ENCODE results near the gene CAPN12. TPM values are rescaled to one million over a fixed set of nuclear protein-coding genes. Genes with fewer than 3 reads are reported as not detected.

The CAPN12 gene
- total and polyA plus RNA-seq, 10 of the 15 experiments (the other 5 are each of a cell fraction or from before 2014, with no cell fraction given), result 0.64 to 4.6 (median 2.0) TPM

GRCh38 chr19:38736413-38737280 lies 7.6 kb downstream of the CAPN12 start:
- Histone ChIP-seq H4K20me1 (ENCODE audit: control insufficient read depth, insufficient read depth) (no peaks in the 10 kb centered on the region), H3K79me2 (ENCODE audit: control insufficient read depth, insufficient read depth, low read length) (no peaks in the 10 kb centered on the region; the same call in 1 of the 2 replicates), H3K27ac (ENCODE audit: control insufficient read depth, insufficient read depth) (no peak overlapping the region), H3K27me3 (replicated peaks in 1 of 2; ENCODE audit: control insufficient read depth in 2 of 2, insufficient read depth in 2 of 2, low read length in 1 of 2) (no peaks in the 10 kb centered on the region), H3K9ac (ENCODE audit: control insufficient read depth, insufficient read depth, low read length) (no peak overlapping the region; the same call in 1 of the 2 replicates), H3K4me3 (peak overlapping the region; percentile 53; the same call in 1 of the 2 replicates), H3K36me3 (ENCODE audit: control insufficient read depth in 2 of 2, insufficient read depth in 2 of 2, low read length in 1 of 2) (no peaks in the 10 kb centered on the region; a peak in 1 of 4 replicates), H2AFZ (ENCODE audit: control insufficient read depth, low read depth, low read length) (peak overlapping the region; percentile 81), H3K4me1 (ENCODE audit: control insufficient read depth, insufficient read depth, low read length) (peaks cover 22% of the 10 kb centered on the region), H3K9me3 (replicated peaks; ENCODE audit: control insufficient read depth, insufficient read depth, low read length) (no peaks in the 10 kb centered on the region), H3K4me2 (ENCODE audit: control insufficient read depth, insufficient read depth) (peak overlapping the region; percentile 72)
- in situ Hi-C loops (cut with MboI) (no loop called here), intact Hi-C loops (cut with micrococcal nuclease; ENCODE audit: unreplicated experiment) (loop anchor here (10.0 kb wide), 1 partner anchor 222 kb away; no protein-coding TSS in a partner anchor)
- no TSS peak for BruUV-seq (replicated peaks)
- ChIA-PET POLR2A (interaction anchor here (1.0 kb wide), 1 partner anchor 186 kb away, joined by 5 read pairs; no protein-coding TSS in a partner anchor), SMC1A (ENCODE audit: uncharacterized antibody, unreplicated experiment) (interaction anchor here (1.4 kb wide), 1 partner anchor 194 kb away, joined by 3 read pairs; the partner anchor contains the start of genes MRPS12 and SARS2), RAD21 (ENCODE audit: unreplicated experiment) (interaction anchor here (0.6 kb wide), 1 partner anchor 194 kb away, joined by 3 read pairs; the partner anchor contains the start of genes MRPS12 and SARS2), CTCF (interaction anchor here (1.5 kb wide), 1 partner anchor 164 kb away, joined by 5 read pairs; the partner anchor contains the start of gene NFKBIB)
- TF ChIP-seq MTA2 (IDR thresholded peaks at IDR 0.05; ENCODE audit: low read depth) (peak; percentile 40; the same call in 1 of the 2 replicates), SIX5 (IDR thresholded peaks at IDR 0.05; ENCODE audit: low read depth, low read length, severe bottlenecking) (no peak), LARP7 (IDR thresholded peaks at IDR 0.05) (no peak), NBN (IDR thresholded peaks at IDR 0.05) (0 out of 2 replicates have a peak, but pooled peaks have one; percentile 31), SMAD5 (IDR thresholded peaks at IDR 0.05; ENCODE audit: low read depth) (no peak), EGR1 (IDR thresholded peaks at IDR 0.05; ENCODE audit: borderline replicate concordance in 1 of 2, low read depth in 2 of 2, low read length in 2 of 2) (peak in 1 of 2 experiments; percentile 14; a peak in 1 of 3 replicates)
- 12% methylated on average over 17 of the region's 36 CpGs for WGBS (ENCODE audit: insufficient coverage, insufficient replicate concordance, low lambda C conversion rate, missing lambda C conversion rate)
- no peak for FAIRE-seq
- peak; percentile 17 for DNase-seq (ENCODE audit: low read depth, low spot score)
- peak; percentile 41 for ATAC-seq

Data from GM12878 (cell line).